ENCODE measurements around the gene BEND4.

The BEND4 gene

DNA sequence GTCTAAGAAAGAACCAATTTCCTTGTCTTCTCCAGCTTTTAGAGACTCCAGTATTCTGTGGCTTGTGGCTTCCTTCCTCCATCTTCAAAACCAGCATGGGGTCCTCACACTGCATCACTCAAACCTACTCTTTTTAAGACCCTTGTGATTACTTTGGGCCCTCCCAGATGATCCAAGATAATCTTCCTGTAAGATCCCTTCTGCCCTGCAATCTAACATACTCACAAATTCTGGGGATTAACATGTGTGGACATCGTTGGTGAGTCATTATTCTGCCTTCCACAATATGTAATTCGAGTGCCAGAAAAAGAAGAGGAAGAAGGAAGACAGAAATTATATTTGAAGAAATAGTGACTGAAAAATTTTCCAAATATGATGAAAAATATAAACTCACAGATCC is 47.9 kb downstream of the BEND4 start:
- no peak for DNase-seq (ENCODE audit: low spot score)

DNA sequence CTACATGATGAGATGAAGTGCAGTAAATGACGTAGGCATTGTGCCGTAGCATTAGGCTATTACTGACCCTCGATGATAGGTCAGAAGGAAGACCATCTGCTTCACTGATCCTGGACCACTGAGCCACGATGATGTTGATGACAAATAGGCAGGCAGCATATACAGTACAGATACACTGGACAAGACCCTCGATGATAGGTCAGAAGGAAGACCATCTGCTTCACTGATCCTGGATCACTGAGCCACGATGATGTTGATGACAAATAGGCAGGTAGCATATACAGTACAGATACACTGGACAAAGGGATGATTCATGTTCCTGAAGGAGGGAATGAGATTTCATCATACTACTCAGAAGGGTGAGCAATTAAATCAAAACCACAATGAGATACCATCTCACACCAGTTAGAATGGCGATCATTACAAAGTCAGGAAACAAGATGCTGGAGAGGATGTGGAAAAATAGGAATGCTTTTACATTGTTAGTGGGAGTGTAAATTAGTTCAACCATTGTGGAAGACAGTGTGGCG is 50.9 kb downstream of the BEND4 start:
- no peak for DNase-seq (ENCODE audit: low spot score)

DNA sequence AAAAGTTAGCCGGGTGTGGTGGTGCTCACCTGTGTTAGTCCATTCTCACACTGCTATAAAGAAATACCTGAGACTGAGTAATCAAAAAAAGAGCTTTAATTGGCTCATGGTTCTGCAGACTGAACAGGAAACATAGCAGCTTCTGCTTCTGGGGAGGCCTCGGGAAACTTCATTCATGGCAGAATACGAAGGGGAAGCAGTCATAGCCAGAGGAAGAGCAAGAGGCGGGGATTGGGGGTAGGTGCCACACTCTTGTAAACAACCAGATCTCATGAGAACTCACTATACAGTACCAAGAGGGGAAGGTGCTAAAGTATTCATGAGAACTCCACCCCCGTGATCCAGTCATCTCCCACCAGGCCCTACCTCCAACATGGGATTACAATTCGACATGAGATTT is 64.1 kb downstream of the BEND4 start:
- no peak for DNase-seq (ENCODE audit: low spot score)

DNA sequence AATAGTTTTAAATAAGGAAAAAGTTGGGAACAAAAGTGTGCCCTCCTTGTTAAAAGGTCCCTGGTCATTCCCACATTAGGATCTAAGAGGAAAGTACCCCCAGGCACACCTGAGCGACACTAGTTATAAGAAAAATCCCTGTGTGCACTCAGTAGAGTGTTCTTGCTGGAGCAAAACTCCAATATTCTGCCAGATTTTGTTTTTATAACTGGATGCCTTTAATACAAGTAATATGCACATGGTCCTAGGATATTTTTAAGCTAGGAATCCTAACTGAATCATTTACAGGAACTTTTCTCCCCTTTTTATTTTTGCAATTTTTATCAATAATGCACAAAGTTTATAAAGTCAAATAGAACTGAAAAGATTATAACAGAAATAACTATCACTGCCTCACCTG is 68.6 kb downstream of the BEND4 start:
- DNase-seq (ENCODE audit: low spot score), result no peak

DNA sequence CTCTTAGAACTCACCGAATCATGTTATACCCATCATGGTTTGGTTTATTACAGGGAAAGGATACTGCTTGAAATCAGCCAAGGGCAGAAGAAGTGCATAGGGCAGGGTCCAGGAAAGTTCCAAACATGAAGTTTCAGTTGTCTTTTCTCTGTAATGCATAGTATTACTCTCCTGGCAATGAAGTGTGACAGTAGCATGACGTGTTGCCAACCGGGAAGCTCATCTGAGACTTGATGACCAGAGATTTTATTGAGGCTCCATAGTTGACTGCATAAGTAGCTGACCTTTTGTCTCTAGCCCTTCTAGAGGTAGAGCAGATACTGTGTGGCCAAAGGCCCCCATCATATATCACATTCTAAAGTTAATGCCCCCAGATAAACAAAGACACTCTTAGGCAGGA is 72.1 kb downstream of the BEND4 start:
- no peak for DNase-seq (ENCODE audit: low spot score)

DNA sequence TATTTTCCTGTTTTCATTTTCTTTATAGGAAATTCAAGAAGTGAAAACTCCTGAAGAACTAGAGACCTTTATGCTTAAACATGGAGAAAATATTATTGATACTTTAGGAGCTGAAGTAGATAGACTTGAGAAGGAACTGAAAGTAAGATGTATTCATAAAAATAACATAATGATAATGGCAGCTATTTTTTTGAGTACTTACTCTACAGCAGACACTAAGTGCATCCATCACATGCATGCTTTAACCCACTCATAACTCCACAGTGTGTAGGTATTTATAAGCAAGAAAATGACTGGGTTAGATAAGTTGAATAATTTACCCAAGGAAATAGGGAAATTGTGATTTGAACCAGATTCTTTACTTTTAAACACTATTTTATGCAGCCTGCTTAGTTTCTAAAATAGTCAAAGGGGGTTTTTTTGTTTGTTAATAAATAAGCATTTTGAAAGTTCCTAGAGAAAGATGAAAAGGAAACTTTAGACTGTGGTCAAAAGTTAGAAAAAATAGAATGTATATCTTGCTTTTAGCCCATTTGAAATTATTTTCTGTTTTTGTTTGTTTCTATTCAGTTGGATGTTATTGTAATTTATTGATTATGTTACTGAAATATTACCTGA is 74.2 kb downstream of the BEND4 start:
- DNase-seq (ENCODE audit: low spot score), result no peak

DNA sequence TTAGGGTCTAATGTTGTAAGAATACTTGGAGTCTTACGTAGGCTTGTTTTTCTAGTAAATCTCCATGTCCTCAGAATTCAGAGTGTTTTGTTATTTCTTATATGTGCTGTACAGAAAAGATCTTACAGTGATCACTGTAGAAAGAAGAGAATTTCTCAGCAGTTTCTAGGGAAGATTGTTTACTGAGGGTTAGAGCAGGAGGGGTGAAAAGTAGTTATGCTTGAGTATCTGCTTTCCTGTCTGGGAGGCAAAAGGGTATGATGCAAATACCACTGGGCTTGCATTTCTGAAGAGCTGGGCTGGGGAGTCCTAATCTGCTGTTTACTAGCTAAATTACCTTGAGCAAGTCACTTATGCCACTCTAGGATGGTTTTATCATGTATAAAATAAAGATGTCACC is 78.2 kb downstream of the BEND4 start:
- DNase-seq (ENCODE audit: low spot score), result peak; percentile 13

DNA sequence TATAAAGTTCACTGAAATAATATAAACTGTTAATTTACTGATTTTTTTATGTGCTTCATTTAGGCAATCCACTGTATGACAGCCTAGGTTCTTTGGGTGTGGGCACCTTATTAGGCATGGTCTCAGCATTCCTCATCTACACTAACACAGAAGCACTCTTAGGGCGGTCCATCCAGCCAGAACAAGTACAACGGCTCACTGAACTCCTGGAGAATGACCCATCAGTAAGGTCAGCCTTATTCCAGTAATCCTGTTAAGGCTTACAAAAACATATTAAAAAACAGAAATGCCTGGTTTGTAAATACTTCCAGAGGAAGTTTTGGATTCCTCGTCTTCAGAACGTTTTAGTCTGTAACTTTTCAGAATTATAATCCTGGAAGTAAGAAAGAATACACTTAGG is 82.0 kb downstream of the BEND4 start:
- DNase-seq (ENCODE audit: low spot score), result no peak

DNA sequence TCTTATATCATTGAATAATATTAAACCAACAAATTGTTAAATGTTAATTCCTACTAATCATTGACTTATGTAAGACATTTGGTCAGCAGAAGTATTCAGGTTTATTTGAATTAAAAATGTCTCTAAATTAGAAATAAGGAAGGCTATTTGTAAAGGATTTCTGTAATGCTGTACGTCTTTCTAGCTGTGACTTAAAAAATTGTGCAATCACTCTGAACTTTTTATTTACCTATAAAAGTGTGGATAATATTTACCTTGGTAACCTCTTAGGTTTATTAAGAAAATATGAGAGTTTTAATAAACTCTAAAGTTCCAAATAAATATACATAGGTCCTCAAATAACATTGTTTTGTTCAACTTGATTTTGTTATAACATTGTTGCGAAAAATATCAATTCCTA is 85.2 kb downstream of the BEND4 start:
- no peak for DNase-seq (ENCODE audit: low spot score)

DNA sequence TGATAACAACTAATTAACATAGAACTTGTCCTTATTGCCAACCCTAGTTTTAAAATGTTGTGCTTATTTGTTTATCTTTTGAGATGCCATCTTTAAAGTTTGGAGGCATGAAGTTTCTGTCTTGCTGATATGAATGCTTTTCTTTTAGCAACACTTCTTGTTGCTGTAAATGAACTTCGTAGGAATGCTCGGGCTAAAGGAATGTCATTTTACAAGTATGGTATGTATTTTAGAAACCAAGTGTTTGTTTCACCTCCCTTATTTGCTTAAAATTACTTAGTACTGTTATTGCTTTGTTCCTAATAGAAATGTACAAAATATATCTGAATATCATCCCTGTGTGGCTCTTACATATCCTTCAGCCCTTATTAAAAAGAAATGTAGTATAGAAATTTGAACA is 86.1 kb downstream of the BEND4 start:
- DNase-seq (ENCODE audit: low spot score), result no peak

Measured in NAMALWA (cell line).